Endothelial cell of umbilical vein (primary cell): ENCODE results near the gene FOXD2. TPM values are rescaled to one million over a fixed set of nuclear protein-coding genes. Genes with fewer than 3 reads are reported as not detected.

Experiments
- BruUV-seq: library from RNA; stranded (reverse); fragments of 400-500 nt; replicated peaks from 2 replicates; lab custom pipeline; 2021; lab: Mats Ljungman, UMichigan
- CTCF ChIA-PET: fragments of 300-600, 350-600 bp; sonication (Branson Sonifier 250); formaldehyde crosslinking; loops from one replicate; lab custom pipeline; 2021; ENCODE audit warnings: antibody characterized with exemption, inconsistent platforms; lab: Charles Lee
- POLR2A ChIA-PET: fragments of 300-600, 350-600 bp; sonication (Branson Sonifier 250); formaldehyde crosslinking; loops from one replicate; lab custom pipeline; 2021; ENCODE audit warnings: antibody characterized with exemption, inconsistent platforms; lab: Charles Lee
- DNase-seq: peaks from one replicate; pipeline ENCODE4 v3.0.0-alpha.2; 2011; ENCODE audit warnings: low read depth, low spot score
- FAIRE-seq: peaks from 2 replicates; lab custom pipeline; 2011; peaks lifted over from hg19 to GRCh38; lab: Jason Lieb, UNC
- H2AFZ ChIP-seq: 2 replicates; pipeline ENCODE4 v1.6.0; 2012; ENCODE audit warnings: low read depth, low read length, control low read depth, inconsistent platforms
- H3K27ac ChIP-seq: 2 replicates; pipeline ENCODE4 v1.5.1; 2011; ENCODE audit warnings: low read depth, mild to moderate bottlenecking, control low read depth, low read length, moderate library complexity; ENCODE audit not compliant: insufficient read depth
- H3K27me3 ChIP-seq, 2 experiments: 2 replicates each; pipeline versions ENCODE4 v1.6.0 to v1.6.1; 2011; ENCODE audit warnings: low read length in 2 of 2, mixed read lengths in 1 of 2; ENCODE audit not compliant: control insufficient read depth in 2 of 2, insufficient read depth in 2 of 2
- H3K36me3 ChIP-seq, 2 experiments: 2 replicates in 1 of 2; 3 replicates in 1 of 2; pipeline ENCODE4 v1.5.1; 2011; ENCODE audit warnings: low read length in 2 of 2, mild to moderate bottlenecking in 1 of 2, moderate library complexity in 1 of 2; ENCODE audit not compliant: control insufficient read depth in 2 of 2, insufficient read depth in 2 of 2; ENCODE audit errors: extremely low read depth in 1 of 2
- H3K4me1 ChIP-seq: 3 replicates; pipeline ENCODE4 v1.5.1; 2011; ENCODE audit warnings: mild to moderate bottlenecking, low read length; ENCODE audit not compliant: control insufficient read depth, insufficient read depth; ENCODE audit errors: extremely low read depth
- H3K4me2 ChIP-seq: 2 replicates; pipeline ENCODE4 v1.6.1; 2011; ENCODE audit warnings: low read length, control low read depth, mixed read lengths; ENCODE audit not compliant: insufficient read depth
- H3K4me3 ChIP-seq, 3 experiments: fragments of 200-600 bp in 1 of 3; sonication (generic), shearing (Covaris generic) in 1 of 3; replicated peaks in 1 of 3; 2 replicates each; pipeline ENCODE4 v1.5.1; 2011 to 2016; ENCODE audit warnings: control low read depth in 3 of 3, low read length in 3 of 3, mild to moderate bottlenecking in 2 of 3, inconsistent platforms in 1 of 3, low read depth in 1 of 3, moderate library complexity in 1 of 3; ENCODE audit not compliant: insufficient read depth in 1 of 3
- H3K79me2 ChIP-seq: 2 replicates; pipeline ENCODE4 v1.6.0; 2012; ENCODE audit warnings: low read length, inconsistent platforms; ENCODE audit not compliant: control insufficient read depth, insufficient read depth
- H3K9ac ChIP-seq: replicated peaks from 2 replicates; pipeline ENCODE3; 2011; ENCODE audit warnings: low read length, control low read depth; ENCODE audit not compliant: insufficient read depth; ENCODE audit errors: extremely low read depth
- H3K9me1 ChIP-seq: replicated peaks from 3 replicates; pipeline ENCODE4 v1.6.0; 2011; ENCODE audit warnings: mild to moderate bottlenecking, low read length; ENCODE audit not compliant: control insufficient read depth, insufficient read depth; ENCODE audit errors: extremely low read depth
- H3K9me3 ChIP-seq: replicated peaks from 2 replicates; pipeline ENCODE4 v1.5.1; 2012; ENCODE audit warnings: low read length, inconsistent platforms; ENCODE audit not compliant: control insufficient read depth, insufficient read depth
- H4K20me1 ChIP-seq: replicated peaks from 2 replicates; pipeline ENCODE3; 2011; ENCODE audit warnings: mild to moderate bottlenecking, low read length; ENCODE audit not compliant: control insufficient read depth, insufficient read depth; ENCODE audit errors: extremely low read depth
- CTCF ChIP-seq, 2 donors: IDR thresholded peaks; 1 replicate in 1 of 2; 2 replicates in 1 of 2; pipeline ENCODE4 v1.5.1; 2011; ENCODE audit warnings: low read length in 2 of 2, mild to moderate bottlenecking in 2 of 2, moderate library complexity in 2 of 2, control low read depth in 1 of 2, inconsistent platforms in 1 of 2, low read depth in 1 of 2; ENCODE audit not compliant: insufficient read depth in 1 of 2; ENCODE audit errors: extremely low read depth in 1 of 2
- EZH2 ChIP-seq: IDR thresholded peaks from 2 replicates; pipeline ENCODE4 v1.6.1; 2012; ENCODE audit warnings: borderline replicate concordance, low read depth, mild to moderate bottlenecking, moderate library complexity, low read length, inconsistent platforms; ENCODE audit not compliant: severe bottlenecking
- FOS ChIP-seq: IDR thresholded peaks from 2 replicates; pipeline ENCODE4 v1.6.1; 2011; ENCODE audit warnings: mild to moderate bottlenecking, low read length, moderate library complexity, borderline replicate concordance; ENCODE audit not compliant: insufficient read depth
- GATA2 ChIP-seq: IDR thresholded peaks from 2 replicates; pipeline ENCODE4 v1.7.0; 2011; ENCODE audit warnings: low read depth, mild to moderate bottlenecking, moderate library complexity, mixed read lengths, low read length; ENCODE audit not compliant: insufficient read length, insufficient read depth
- JUN ChIP-seq: IDR thresholded peaks from 2 replicates; pipeline ENCODE4 v1.6.1; 2011; ENCODE audit warnings: borderline replicate concordance, low read depth; ENCODE audit not compliant: insufficient read length, insufficient read depth
- MAX ChIP-seq: IDR thresholded peaks from 2 replicates; pipeline ENCODE4 v1.6.1; 2011; ENCODE audit not compliant: insufficient read depth, insufficient read length
- MYC ChIP-seq: IDR thresholded peaks from one replicate; pipeline ENCODE4 v1.6.1; 2011; ENCODE audit warnings: mild to moderate bottlenecking, low read depth, low read length
- POLR2A ChIP-seq: IDR thresholded peaks from 2 replicates; pipeline ENCODE4 v1.6.1; 2012; ENCODE audit warnings: low read depth, mild to moderate bottlenecking, control low read depth, low read length
- POLR2AphosphoS5 ChIP-seq: IDR thresholded peaks from 2 replicates; pipeline ENCODE4 v1.6.1; 2012; ENCODE audit warnings: low read depth, mild to moderate bottlenecking, control low read depth, low read length, moderate library complexity; ENCODE audit not compliant: insufficient read depth
- dilution Hi-C: fragments of 300-500 bp; cut with MboI; formaldehyde crosslinking; loops from one replicate; pipeline ENCODE4 v1.15.0; 2019; ENCODE audit warnings: low sequenced_read_pairs; ENCODE audit not compliant: extremely low pct_ligation_motif_present
- intact Hi-C: fragments of 100-400 bp; cut with micrococcal nuclease; formaldehyde crosslinking; loops from one replicate; pipeline ENCODE4 v1.10.0; 2022
- polyA plus RNA-seq, 4 experiments: library from polyadenylated mRNA; depleted of rRNA in 3 of 4; stranded (reverse) in 3 of 4; unstranded in 1 of 4; fragments of >200 nt; gene quantifications; 2 replicates each; pipeline versions ENCODE4 v1.2.1 to v1.2.3, GENCODE V29; 2011 to 2012; ENCODE audit warnings: missing spikeins in 1 of 4
- total RNA-seq: library from RNA; stranded (reverse); gene quantifications from 2 replicates; pipeline ENCODE4 v1.2.3, GENCODE V29; 2021

Gene FOXD2
- total and polyA plus RNA-seq, 2 donors (not counting 3 experiments of a cell fraction or from before 2014, with no cell fraction given), result 0.01 to 0.09 TPM

GRCh38 chr1:47450606-47451005 is 12.8 kb downstream of the FOXD2 start:
- Histone ChIP-seq H3K9ac (no peak overlapping the region), H3K4me1 (no peaks in the 10 kb centered on the region), H3K27me3 (peaks cover 56 to 60% of the 10 kb centered on the region in 2 experiments), H3K4me3 (no peak overlapping the region), H2AFZ (no peak overlapping the region), H3K4me2 (no peak overlapping the region), H3K9me3 (no peaks in the 10 kb centered on the region), H3K79me2 (no peaks in the 10 kb centered on the region), H3K9me1 (no peaks in the 10 kb centered on the region), H3K27ac (no peak overlapping the region), H4K20me1 (no peaks in the 10 kb centered on the region), H3K36me3 (no peaks in the 10 kb centered on the region)
- FAIRE-seq (no peak), DNase-seq (no peak)
- BruUV-seq, result no TSS peak
- dilution Hi-C loops (loop anchor here (25.0 kb wide), 1 partner anchor 237 kb away; no protein-coding TSS in a partner anchor), intact Hi-C loops (loop anchor here (1.0 kb wide), 1 partner anchor 260 kb away; no protein-coding TSS in a partner anchor)
- POLR2A ChIA-PET, result no interaction called here
- TF ChIP-seq EZH2 (no peak), MYC (no peak), POLR2A (no peak), JUN (no peak), GATA2 (no peak), MAX (no peak), POLR2AphosphoS5 (no peak), FOS (no peak), CTCF (IDR thresholded peaks at IDR 0.05; ENCODE audit: extremely low read depth in 1 of 2, insufficient read depth in 1 of 2, low read depth in 1 of 2, low read length in 2 of 2) (no peak)
- CTCF ChIA-PET, result interaction anchor here (0.9 to 3.9 kb wide), 11 partner anchors 9 to 276 kb away, joined by 3 to 63 read pairs (median 5); partner anchors contain the start of gene FOXD2
